ENCODE data around the gene MPST.

GRCh38 chr22:36971341-36972125 is 48.0 kb upstream of the MPST start:
- no peak for TF ChIP-seq CTCF (IDR thresholded peaks at IDR 0.05)
- TF ChIP-seq EP300 (IDR thresholded peaks at IDR 0.05), result no peak
- TF ChIP-seq POLR2A (IDR thresholded peaks at IDR 0.05), result no peak
